Large intestine (tissue), 3 donors: ENCODE data around the gene CBFA2T2. TPM values are rescaled to one million over a fixed set of nuclear protein-coding genes. Genes with fewer than 3 reads are reported as not detected.
"Not testable (repeated sequence)": the region's sequence is repeated elsewhere in the genome, so short reads cannot be mapped to it uniquely, and the experiment has no call there.

ENCODE experiments used
- DNase-seq, 2 donors: peaks; one replicate each; pipeline versions ENCODE4 v3.0.0 to v3.0.0-alpha.2; 2013
- H3K27ac ChIP-seq: one replicate; pipeline ENCODE4 v1.5.1; 2013; ENCODE audit warnings: low read length
- H3K27me3 ChIP-seq: 2 replicates; pipeline ENCODE4 v1.6.1; 2013; ENCODE audit warnings: low read length; ENCODE audit not compliant: control insufficient read depth, insufficient read depth
- H3K36me3 ChIP-seq: 2 replicates; pipeline ENCODE4 v1.6.1; 2013; ENCODE audit warnings: low read length; ENCODE audit not compliant: control insufficient read depth, insufficient read depth
- H3K4me1 ChIP-seq: one replicate; pipeline ENCODE4 v1.6.1; 2013; ENCODE audit warnings: low read length; ENCODE audit not compliant: control insufficient read depth, insufficient read depth
- H3K4me3 ChIP-seq: one replicate; pipeline ENCODE4 v1.5.1; 2013; ENCODE audit warnings: low read length
- H3K9me3 ChIP-seq: one replicate; pipeline ENCODE4 v1.6.1; 2013; ENCODE audit warnings: mild to moderate bottlenecking, low read depth, low read length, moderate library complexity; ENCODE audit not compliant: control insufficient read depth
- WGBS: methylation state at CpG from one replicate; pipeline ENCODE4 v1.1.5; 2013; ENCODE audit warnings: low lambda C conversion rate; ENCODE audit not compliant: insufficient coverage; 5-methylcytosine and 5-hydroxymethylcytosine counted together
- polyA plus RNA-seq: library from polyadenylated mRNA; unstranded; fragments of 120-200 nt; gene quantifications from one replicate; pipeline ENCODE4 v1.2.1, GENCODE V29; 2013

Gene CBFA2T2
- polyA plus RNA-seq, 1 donor, result 29.1 TPM

DNA sequence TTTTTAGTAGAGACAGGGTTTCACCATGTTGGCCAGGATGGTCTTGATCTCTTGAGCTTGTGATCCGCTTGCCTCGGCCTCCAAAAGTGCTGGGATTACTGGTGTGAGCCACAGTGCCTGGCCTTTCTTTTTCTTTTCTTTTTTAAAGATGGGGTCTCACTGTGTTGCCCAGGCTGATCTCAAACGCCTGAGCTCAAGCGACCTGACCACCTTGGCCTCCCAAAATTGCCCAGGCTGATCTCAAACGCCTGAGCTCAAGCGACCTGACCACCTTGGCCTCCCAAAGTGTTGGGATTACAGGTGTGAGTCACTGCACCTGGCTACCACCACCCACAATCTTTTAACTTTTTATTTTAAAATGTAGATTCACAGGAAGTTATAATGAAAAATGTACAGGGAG, 71.2 kb downstream of the CBFA2T2 start:
- WGBS, result no CpG with 5 or more reads among the region's 6 CpGs

DNA sequence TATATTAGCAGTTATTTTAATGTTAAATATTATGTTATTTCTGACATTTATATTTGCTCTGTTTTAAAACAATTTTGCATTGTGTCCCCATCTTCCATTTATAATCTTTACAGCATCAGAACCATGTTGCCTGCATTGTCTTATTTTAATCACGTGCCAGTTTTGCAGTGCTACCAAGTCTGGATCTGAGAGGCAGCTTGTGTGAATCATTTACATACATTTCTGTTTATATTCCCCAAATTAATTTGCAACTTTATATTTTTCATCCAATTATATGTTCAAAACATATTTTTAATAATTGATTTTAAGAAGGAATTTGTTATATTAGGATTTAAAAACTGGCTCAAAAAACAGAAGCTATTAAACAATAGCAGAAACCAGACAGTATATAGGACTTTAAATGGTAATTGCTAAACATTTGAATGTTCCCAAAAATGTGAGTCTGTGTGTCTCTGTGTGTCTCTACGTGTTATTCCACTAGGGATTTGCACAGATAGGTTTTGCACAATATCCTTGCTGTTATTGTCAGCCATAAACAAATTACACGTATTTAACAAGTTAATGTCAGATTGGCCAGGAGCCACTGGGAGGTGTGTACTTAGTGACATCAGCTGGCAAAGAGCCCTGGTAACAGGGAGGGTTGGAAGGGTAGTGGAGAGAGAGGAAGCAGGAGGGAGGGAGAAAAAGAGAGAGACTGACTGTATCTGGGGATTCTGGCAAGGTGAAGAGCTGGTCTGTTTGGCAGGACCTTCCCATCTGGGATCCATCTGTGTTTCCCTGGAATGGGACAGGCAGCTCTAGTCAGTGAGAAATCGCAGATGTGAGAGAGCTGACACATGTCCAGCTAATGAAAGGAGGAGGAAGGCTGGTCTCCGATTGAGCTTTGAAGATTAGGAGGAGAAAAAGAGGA, 72.1 kb downstream of the CBFA2T2 start:
- Histone ChIP-seq H3K4me1 (peaks cover 5% of the 10 kb centered on the region), H3K9me3 (no peaks in the 10 kb centered on the region), H3K27me3 (no peaks in the 10 kb centered on the region), H3K27ac (peak overlapping the region; percentile 57), H3K4me3 (no peak overlapping the region), H3K36me3 (peaks cover 9% of the 10 kb centered on the region)
- DNase-seq, result peak; percentile 86 to 92
- WGBS, result 59% methylated on average over 2 of the region's 5 CpGs

More for the DNA sequence above, 71.2 kb downstream of the CBFA2T2 start:
- H3K9me3 ChIP-seq, H3K4me3 ChIP-seq, H3K4me1 ChIP-seq, DNase-seq, H3K27me3 ChIP-seq, H3K27ac ChIP-seq: not testable (repeated sequence)
- H3K36me3 ChIP-seq, result peaks cover 11% of the 10 kb centered on the region

DNA sequence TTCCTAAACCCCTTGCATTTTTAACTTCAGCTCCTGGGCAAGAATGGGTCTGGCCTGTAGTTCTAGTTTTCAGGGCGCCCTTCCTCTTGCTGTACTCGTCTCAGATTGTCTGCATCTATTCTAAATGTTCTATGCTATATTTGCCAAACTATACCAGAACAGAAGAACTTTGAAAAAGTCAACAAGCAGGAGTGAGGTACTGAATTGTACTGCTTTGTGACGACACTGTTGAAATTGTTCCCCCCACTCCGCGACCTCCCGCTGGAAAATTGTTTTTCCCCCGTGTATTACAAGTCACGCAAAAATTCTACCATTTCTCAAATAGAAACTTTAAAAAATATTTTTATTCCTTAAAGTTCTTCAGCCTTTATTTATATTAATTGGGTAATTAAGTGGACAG, 73.9 kb downstream of the CBFA2T2 start:
- Histone ChIP-seq H3K4me3 (no peak overlapping the region), H3K9me3 (no peaks in the 10 kb centered on the region), H3K27ac (no peak overlapping the region), H3K4me1 (peaks cover 5% of the 10 kb centered on the region), H3K36me3 (no peaks in the 10 kb centered on the region), H3K27me3 (no peaks in the 10 kb centered on the region)
- 87% methylated on average over 5 of the region's 8 CpGs for WGBS
- DNase-seq, result no peak

DNA sequence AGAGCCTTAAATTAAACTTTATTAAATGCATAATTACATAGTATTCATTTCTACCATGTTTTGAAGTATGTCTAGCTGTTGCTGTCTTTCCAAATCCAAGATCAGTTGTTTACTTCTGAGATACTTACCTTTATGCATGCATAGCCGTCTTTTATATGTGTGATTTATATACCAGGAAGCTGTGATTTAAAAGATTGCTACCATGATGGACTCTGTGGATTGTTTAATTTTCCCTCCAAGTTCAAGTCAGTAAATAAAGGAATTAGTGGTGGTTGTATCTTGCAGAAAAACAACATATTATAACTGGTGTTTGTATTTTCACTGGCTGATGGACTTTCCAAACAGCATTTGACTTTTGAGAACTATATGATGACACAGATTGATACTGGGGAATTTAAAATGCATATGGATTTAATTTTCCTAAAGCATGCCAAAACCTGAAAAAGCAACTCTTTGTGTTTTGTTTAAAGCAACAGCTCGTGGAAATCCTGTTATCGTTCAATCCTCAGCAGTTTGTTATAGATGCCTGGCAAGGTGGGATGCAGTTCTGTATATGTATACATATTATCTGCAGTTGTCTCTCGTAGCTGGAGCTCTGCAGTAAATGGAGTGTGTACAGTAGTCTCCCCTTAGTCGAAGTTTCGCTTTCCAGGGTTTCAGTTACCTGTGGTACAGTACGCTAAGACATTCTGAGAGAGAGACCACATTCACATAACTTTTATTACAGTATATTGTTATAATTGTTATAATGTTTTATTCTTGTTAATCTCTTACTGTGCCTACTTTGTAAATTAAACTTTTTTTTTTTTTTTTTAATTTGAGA, 77.1 kb downstream of the CBFA2T2 start:
- no peaks in the 10 kb centered on the region for H3K9me3 ChIP-seq
- H3K27ac ChIP-seq, result no peak overlapping the region
- WGBS, result 60% methylated on average over 1 of the region's 7 CpGs
- peaks cover 5% of the 10 kb centered on the region for H3K4me1 ChIP-seq
- H3K36me3 ChIP-seq, result no peaks in the 10 kb centered on the region
- no peaks in the 10 kb centered on the region for H3K27me3 ChIP-seq
- DNase-seq, result no peak
- H3K4me3 ChIP-seq, result no peak overlapping the region

DNA sequence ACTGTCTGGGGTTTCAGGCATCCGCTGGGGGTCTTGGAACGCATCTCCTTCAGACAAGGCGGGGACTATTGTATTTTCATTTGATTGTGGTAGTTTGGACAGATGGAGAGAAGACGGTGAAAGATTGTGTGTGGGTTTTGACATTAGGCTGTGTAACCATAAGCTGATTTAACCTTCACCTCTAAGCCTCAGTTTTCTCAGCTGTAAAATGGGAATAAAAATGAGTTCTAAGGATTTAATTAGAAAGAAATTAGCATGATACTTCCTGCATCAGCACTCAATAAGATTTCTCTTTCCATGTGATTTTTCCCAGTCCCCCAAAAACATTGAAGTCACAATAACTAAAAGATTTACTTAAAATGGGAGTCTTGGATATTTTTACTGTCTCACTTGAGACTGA, 78.1 kb downstream of the CBFA2T2 start:
- Histone ChIP-seq H3K4me1 (no peaks in the 10 kb centered on the region), H3K36me3 (no peaks in the 10 kb centered on the region), H3K4me3 (no peak overlapping the region), H3K27ac (no peak overlapping the region), H3K9me3 (no peaks in the 10 kb centered on the region), H3K27me3 (no peaks in the 10 kb centered on the region)
- DNase-seq, result no peak
- 100% methylated on average over 3 of the region's 4 CpGs for WGBS

DNA sequence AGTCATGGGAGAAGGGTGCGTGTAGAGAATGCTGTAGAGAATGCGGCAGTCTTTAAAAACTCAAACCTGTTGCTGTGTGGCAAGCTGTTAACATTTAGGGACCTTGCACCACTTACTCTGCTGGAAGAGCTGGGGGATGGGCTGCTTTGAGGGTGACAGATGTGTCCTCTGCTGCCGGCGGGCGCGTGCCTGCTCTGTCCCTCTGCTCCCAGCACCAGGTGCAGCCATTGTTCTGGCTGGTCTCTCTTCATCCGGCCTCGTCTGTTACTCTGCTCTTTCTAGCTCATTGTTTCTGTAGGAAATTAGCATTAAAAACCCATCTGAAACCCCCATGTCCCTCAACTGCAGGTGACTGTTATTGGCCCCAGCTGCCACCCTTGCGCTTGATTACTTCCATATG, 78.5 kb downstream of the CBFA2T2 start:
- Histone ChIP-seq H3K27ac (no peak overlapping the region), H3K27me3 (no peaks in the 10 kb centered on the region), H3K4me3 (no peak overlapping the region), H3K36me3 (no peaks in the 10 kb centered on the region), H3K4me1 (no peaks in the 10 kb centered on the region), H3K9me3 (no peaks in the 10 kb centered on the region)
- peak; percentile 29 to 46 for DNase-seq
- no CpG with 5 or more reads among the region's 9 CpGs for WGBS

DNA sequence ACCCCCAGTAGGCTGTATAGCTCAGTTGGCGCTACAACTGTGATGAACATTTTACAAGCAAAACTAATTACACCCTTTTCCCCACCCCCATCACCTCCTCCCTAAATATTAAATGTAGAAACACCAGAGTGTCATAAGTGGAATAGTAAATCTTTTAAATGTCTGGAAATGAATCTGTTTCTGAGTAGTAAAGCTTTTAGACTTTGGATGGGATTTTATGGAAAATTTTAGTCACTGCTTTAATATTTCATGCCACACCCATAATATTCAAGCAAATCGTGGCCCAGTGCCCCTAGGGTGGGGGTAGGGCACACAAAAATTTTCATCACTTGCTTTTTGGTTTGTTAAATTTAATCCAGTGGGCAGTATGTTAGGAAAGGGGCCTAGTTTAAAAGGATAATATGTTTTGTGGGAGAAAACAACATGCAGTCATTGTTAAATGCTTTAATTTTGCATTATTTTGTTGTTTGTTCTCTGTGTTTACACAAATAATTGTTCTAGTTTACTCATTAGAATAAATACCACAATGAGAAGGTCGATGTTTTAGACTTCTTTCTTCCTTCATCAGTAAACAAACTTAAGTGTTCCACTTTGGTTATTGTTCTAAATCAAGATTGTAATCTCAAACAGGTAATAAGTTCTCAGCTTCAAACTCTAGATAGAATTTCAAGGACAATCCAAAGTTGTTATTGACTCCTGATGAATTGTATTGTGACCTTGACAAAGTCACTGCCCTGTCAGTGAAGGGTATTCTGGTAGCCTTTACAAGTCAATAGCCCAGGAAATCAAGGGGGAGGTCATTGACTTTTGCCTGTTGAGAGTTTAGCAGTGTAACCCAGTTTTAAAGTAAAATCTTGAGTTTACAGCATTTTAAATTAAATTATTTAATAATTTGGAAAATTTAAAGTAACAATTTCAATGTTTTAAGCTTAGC, 79.2 kb downstream of the CBFA2T2 start:
- Histone ChIP-seq H3K27me3 (no peaks in the 10 kb centered on the region), H3K36me3 (peaks cover 4% of the 10 kb centered on the region), H3K4me3 (no peak overlapping the region), H3K9me3 (no peaks in the 10 kb centered on the region), H3K27ac (no peak overlapping the region), H3K4me1 (no peaks in the 10 kb centered on the region)
- WGBS, result 100% methylated on average over 1 of the region's 3 CpGs
- no peak for DNase-seq

DNA sequence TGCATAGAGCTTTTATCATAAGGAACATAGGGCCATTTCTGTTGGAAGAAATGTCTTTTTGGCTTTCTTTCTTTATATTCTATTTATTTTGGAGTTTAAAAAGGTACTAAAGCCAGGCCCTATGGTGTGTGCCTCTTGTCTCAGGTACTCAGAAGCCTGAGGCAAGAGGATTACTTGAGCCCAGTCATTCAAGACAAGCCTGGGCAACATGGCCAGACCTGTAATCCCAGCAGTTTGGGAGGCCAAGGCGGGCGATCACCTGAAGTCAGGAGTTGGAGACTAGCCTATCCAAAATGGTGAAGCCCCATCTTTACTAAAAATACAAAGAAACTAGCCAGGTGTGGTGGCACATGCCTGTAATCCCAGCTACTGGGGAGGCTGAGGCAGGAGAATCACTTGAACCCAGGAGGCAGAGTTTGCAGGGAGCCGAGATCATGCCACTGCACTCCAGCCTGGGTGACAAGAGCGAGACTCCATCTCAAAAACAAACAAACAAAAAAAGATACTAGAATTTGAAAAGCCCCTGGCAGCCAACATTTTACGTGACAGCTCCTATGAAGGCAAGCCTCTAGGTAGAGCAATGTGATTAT, 80.0 kb downstream of the CBFA2T2 start:
- Histone ChIP-seq H3K4me1 (no peaks in the 10 kb centered on the region), H3K36me3 (peaks cover 4% of the 10 kb centered on the region), H3K4me3 (no peak overlapping the region), H3K27me3 (no peaks in the 10 kb centered on the region), H3K9me3 (no peaks in the 10 kb centered on the region), H3K27ac (no peak overlapping the region)
- no peak for DNase-seq
- 80% methylated on average over 1 of the region's 5 CpGs for WGBS

DNA sequence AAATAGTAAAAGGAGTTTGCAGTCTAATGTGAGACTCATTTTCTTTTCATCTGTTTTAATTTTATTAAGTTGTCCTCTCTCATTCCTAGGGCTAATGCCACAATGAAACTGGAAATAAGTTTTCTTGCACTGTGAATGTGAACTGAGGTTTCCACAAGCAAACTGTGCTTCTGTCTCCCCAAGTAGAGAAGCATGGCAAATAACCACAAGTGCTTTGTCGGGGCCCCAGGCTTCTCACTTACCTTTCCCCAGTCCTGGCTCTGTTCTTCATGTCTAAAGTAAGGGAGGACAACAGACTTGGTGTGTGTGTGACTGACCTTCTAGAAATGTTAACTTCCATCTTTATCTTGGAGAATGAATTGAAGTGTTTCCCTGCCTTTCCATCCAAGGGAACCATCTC, 80.8 kb downstream of the CBFA2T2 start:
- no peaks in the 10 kb centered on the region for H3K27me3 ChIP-seq
- peaks cover 4% of the 10 kb centered on the region for H3K36me3 ChIP-seq
- WGBS, result no CpG with 5 or more reads among the region's 1 CpG

More for the DNA sequence above, 80.8 kb downstream of the CBFA2T2 start:
- Histone ChIP-seq H3K27ac (no peak overlapping the region), H3K9me3 (no peaks in the 10 kb centered on the region), H3K4me3 (no peak overlapping the region), H3K4me1 (no peaks in the 10 kb centered on the region)
- no peak for DNase-seq
